ENCODE data around the gene DMRT3.

GRCh38 chr9:994005-994404 lies 17.6 kb downstream of the DMRT3 start:
- TF ChIP-seq ZNF133 (tag by site-specific recombination; IDR thresholded peaks at IDR 0.05) (no peak), GLI4 (tag by site-specific recombination; IDR thresholded peaks at IDR 0.05) (no peak), SALL2 (tag by site-specific recombination; IDR thresholded peaks at IDR 0.05; ENCODE audit: borderline replicate concordance) (no peak), ZNF621 (tag by site-specific recombination; IDR thresholded peaks at IDR 0.05) (no peak), ZNF510 (tag by site-specific recombination; IDR thresholded peaks at IDR 0.05; ENCODE audit: insufficient replicate concordance) (no peak), CTCF (tag by site-specific recombination; IDR thresholded peaks at IDR 0.05) (no peak)
